Left lung (tissue), 10 donors: ENCODE data around the gene VPS13A. TPM values are rescaled to one million over a fixed set of nuclear protein-coding genes. Genes with fewer than 3 reads are reported as not detected.
"Not testable (repeated sequence)": the region's sequence is repeated elsewhere in the genome, so short reads cannot be mapped to it uniquely, and the experiment has no call there.

ENCODE experiments used
- ATAC-seq: fragments of 200-7000 bp; cut with Tn5 transposase; one replicate; pipeline ENCODE4 v1.9.1; 2020; ENCODE audit warnings: moderate library complexity
- DNase-seq, 4 donors: peaks; one replicate each; pipeline ENCODE4 v3.0.0-alpha.2; 2013 to 2020
- H3K27ac ChIP-seq, 2 donors: fragments of 200-600 bp; sonication (generic) in 1 of 2; one replicate each; pipeline versions ENCODE4 v1.5.0 to v1.8.0; 2020 to 2021
- H3K27me3 ChIP-seq, 2 donors: fragments of 200-600 bp; sonication (generic) in 1 of 2; one replicate each; pipeline versions ENCODE4 v1.5.0 to v1.8.0; 2020 to 2021
- H3K36me3 ChIP-seq, 2 donors: fragments of 200-600 bp; sonication (generic) in 1 of 2; one replicate each; pipeline versions ENCODE4 v1.5.0 to v1.8.0; 2020 to 2021
- H3K4me1 ChIP-seq, 2 donors: fragments of 200-600 bp; one replicate each; pipeline ENCODE4 v1.8.0; 2021
- H3K4me3 ChIP-seq, 2 donors: fragments of 200-600 bp; sonication (generic) in 1 of 2; one replicate each; pipeline versions ENCODE4 v1.5.0 to v1.8.0; 2020 to 2021; ENCODE audit warnings: mild to moderate bottlenecking in 1 of 2
- H3K9me3 ChIP-seq, 2 donors: fragments of 200-600 bp; sonication (generic) in 1 of 2; one replicate each; pipeline versions ENCODE4 v1.5.0 to v1.8.0; 2020 to 2021
- intact Hi-C, 2 donors: fragments of 100-400 bp; cut with DNase I; formaldehyde crosslinking; loops; one replicate each; pipeline versions ENCODE4 v1.11.2 to v1.14.2; 2022
- polyA plus RNA-seq, 6 donors: library from polyadenylated mRNA; unstranded; fragments of 120-200 nt; gene quantifications; one replicate each; pipeline ENCODE4 v1.2.1, GENCODE V29; 2013; ENCODE audit not compliant: insufficient read length in 6 of 6
- total RNA-seq, 2 donors: library from RNA; stranded (reverse); fragmentation: NEBNext Ultra II Directional; extraction: Animal tissue kit (Norgen Biotek cat#: 25700); gene quantifications; one replicate each; pipeline ENCODE4 v1.2.1, GENCODE V29; 2021
- TF ChIP-seq, protein P1 (sequence below), 2 donors: fragments of 200-600 bp; sonication (generic) in 1 of 2; IDR thresholded peaks; one replicate each; pipeline versions ENCODE4 v1.5.0 to v1.8.0; 2021; ENCODE audit warnings: antibody characterized with exemption in 2 of 2
- donor health status: DM: no; HTN: yes; CAD: no.
- donor health status: DM: no; HTN: no; CAD: no.

Gene VPS13A
- total and polyA plus RNA-seq, 8 donors = 19.7 to 36.1 (median 28.7) TPM

DNA sequence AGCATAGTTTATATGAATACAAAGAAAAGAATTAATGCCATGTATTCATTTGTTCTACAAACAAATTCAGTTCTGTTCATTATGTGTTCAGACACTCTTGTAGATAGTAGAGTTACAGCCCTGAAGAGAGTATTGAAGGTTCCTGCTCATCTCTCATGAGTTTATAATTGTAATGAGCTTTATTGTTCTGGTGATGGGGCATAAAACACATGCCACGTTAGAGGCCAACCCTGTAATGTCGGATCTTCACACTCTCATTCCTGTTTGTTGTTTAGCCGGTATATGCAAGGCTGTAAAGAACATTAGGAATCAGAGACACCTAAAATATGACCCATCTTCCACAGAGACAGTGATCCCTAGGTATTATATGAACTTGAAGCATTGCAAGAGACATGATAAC lies 214.5 kb downstream of the VPS13A start:
- H3K36me3 ChIP-seq = no peaks in the 10 kb centered on the region
- ATAC-seq = no peak
- intact Hi-C loops = no loop called here
- DNase-seq = no peak
- H3K9me3 ChIP-seq = no peaks in the 10 kb centered on the region
- no peaks in the 10 kb centered on the region for H3K27me3 ChIP-seq
- H3K27ac ChIP-seq = no peak overlapping the region
- H3K4me3 ChIP-seq = no peak overlapping the region
- TF ChIP-seq, protein P1, sequence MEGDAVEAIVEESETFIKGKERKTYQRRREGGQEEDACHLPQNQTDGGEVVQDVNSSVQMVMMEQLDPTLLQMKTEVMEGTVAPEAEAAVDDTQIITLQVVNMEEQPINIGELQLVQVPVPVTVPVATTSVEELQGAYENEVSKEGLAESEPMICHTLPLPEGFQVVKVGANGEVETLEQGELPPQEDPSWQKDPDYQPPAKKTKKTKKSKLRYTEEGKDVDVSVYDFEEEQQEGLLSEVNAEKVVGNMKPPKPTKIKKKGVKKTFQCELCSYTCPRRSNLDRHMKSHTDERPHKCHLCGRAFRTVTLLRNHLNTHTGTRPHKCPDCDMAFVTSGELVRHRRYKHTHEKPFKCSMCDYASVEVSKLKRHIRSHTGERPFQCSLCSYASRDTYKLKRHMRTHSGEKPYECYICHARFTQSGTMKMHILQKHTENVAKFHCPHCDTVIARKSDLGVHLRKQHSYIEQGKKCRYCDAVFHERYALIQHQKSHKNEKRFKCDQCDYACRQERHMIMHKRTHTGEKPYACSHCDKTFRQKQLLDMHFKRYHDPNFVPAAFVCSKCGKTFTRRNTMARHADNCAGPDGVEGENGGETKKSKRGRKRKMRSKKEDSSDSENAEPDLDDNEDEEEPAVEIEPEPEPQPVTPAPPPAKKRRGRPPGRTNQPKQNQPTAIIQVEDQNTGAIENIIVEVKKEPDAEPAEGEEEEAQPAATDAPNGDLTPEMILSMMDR (IDR thresholded peaks at IDR 0.05) = no peak
- H3K4me1 ChIP-seq = no peaks in the 10 kb centered on the region

DNA sequence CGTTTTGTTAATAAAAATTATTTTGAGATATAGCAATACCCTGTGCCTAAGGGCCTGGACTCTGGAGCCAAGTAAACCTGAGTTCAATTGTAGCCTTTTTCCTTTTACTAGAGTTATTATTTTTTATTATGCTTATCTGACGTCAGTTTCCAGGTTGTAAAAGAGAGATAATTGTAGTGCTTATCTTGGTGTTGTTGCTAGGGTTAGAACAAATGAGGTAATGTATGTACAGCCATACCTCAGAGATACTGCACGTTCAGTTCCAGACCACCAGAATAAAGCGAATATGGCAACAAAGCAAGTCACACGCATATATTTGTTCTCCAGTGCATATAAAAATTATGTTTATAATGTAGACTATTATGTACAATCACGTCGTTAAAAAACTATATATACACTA lies 215.0 kb downstream of the VPS13A start:
- H3K4me1 ChIP-seq = no peaks in the 10 kb centered on the region
- H3K4me3 ChIP-seq = no peak overlapping the region
- H3K36me3 ChIP-seq = no peaks in the 10 kb centered on the region
- H3K9me3 ChIP-seq = no peaks in the 10 kb centered on the region
- DNase-seq (no peak), ATAC-seq (no peak)
- no peak overlapping the region for H3K27ac ChIP-seq
- intact Hi-C loops = no loop called here
- TF ChIP-seq, protein P1 (IDR thresholded peaks at IDR 0.05) = no peak
- no peaks in the 10 kb centered on the region for H3K27me3 ChIP-seq

DNA sequence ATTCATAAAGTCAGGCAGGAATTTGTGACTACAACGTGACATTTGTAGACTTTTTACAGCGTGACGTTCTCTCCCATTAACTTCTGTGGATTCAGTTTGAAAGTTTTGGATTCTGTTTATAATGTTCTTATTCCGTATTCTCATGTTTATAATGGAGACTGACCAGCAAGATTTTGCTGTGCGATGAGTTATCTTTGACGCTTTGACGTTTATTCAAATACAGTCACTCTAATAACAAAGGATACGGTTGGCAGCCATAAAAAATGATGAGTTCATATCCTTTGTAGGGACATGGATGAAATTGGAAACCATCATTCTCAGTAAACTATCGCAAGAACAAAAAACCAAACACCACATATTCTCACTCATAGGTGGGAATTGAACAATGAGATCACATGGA lies 221.2 kb downstream of the VPS13A start:
- H3K4me1 ChIP-seq, H3K27me3 ChIP-seq, H3K27ac ChIP-seq, H3K4me3 ChIP-seq, DNase-seq, H3K36me3 ChIP-seq, H3K9me3 ChIP-seq, intact Hi-C loops, ATAC-seq: not testable (repeated sequence)

DNA sequence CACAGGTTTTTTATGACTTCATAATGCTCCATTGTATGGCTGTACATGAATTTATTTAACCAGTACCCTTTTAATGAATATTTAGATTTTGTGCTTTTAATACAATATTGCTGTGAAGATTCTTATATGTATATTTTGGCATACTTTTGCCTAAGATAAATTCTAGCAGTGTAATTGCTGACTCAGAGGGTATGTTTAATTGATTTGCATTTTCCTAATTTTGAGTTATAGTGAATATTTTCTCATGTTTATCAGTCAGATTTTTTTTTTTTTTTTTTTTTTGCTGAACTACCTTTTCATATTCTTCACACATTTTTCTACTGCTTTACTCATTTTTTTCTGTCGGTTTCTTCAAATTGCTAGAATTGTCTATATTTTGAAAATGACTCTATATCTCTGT lies 222.6 kb downstream of the VPS13A start:
- Histone ChIP-seq H3K4me1 (no peaks in the 10 kb centered on the region), H3K36me3 (no peaks in the 10 kb centered on the region), H3K9me3 (no peaks in the 10 kb centered on the region), H3K27ac (no peak overlapping the region), H3K4me3 (no peak overlapping the region), H3K27me3 (no peaks in the 10 kb centered on the region)
- intact Hi-C loops = no loop called here
- TF ChIP-seq, protein P1 (IDR thresholded peaks at IDR 0.05) = no peak
- ATAC-seq = no peak
- DNase-seq = no peak

DNA sequence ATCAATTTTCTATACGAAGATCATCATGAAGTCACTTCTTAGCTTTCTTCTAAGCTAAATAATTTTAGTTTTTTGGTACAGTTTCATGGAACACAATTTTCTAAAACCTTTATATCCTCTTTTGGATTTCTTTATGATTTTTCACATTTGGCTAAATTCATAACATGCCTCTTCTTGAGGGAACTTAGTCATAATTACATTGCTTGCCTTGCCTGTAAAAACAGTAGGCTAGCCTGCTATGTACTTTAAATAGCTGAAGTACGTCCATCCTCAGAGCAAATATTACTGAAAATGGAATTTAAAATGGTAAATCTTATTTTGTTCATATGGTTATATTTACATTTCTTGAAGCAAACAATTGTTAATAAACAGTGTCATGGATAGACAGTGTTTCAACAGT lies 225.0 kb downstream of the VPS13A start:
- TF ChIP-seq, protein P1 (IDR thresholded peaks at IDR 0.05) = no peak
- DNase-seq = no peak
- ATAC-seq = no peak
- no peaks in the 10 kb centered on the region for H3K9me3 ChIP-seq
- H3K36me3 ChIP-seq = peaks cover 0 to 15% of the 10 kb centered on the region in 2 donors
- H3K27ac ChIP-seq = no peak overlapping the region
- intact Hi-C loops = no loop called here
- H3K4me1 ChIP-seq = no peaks in the 10 kb centered on the region
- H3K4me3 ChIP-seq = no peak overlapping the region
- no peaks in the 10 kb centered on the region for H3K27me3 ChIP-seq

DNA sequence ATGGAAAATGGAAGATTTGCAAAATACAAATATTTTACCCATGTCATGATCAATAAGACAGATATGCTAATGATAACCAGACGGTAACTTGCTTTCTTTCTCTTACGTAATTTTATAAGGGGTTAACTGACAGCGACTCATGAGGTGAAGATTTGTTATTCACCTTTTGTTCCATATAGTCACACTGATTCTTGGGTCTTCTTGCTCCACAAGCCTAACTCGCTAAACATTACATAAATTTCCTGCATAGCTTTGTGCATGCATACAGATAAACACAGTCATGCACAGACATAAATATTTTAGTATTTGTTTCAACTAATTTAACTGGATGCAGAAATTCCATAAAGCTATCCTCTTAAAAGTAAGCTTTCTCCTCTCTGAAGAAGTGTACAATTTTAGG lies 225.9 kb downstream of the VPS13A start:
- DNase-seq (no peak), ATAC-seq (no peak)
- Histone ChIP-seq H3K27me3 (no peaks in the 10 kb centered on the region), H3K4me1 (no peaks in the 10 kb centered on the region), H3K27ac (no peak overlapping the region), H3K36me3 (peaks cover 0 to 23% of the 10 kb centered on the region in 2 donors), H3K4me3 (no peak overlapping the region), H3K9me3 (no peaks in the 10 kb centered on the region)
- intact Hi-C loops = no loop called here
- TF ChIP-seq, protein P1 (IDR thresholded peaks at IDR 0.05) = no peak

DNA sequence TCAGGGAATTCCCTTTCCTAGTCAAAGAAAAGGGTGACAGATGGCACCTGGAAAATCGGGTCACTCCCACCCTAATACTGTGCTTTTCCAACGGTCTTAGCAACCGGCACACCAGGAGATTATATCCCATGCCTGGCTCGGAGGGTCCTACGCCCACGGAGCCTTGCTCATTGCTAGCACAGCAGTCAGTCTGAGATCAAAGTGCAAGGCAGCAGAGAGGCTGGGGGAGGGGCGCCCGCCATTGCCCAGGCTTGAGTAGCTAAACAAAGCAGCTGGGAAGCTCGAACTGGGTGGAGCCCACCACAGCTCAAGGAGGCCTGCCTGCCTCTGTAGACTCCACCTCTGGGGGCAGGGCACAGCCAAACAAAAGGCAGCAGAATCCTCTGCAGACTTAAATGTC lies 231.2 kb downstream of the VPS13A start:
- ATAC-seq, H3K4me3 ChIP-seq, H3K4me1 ChIP-seq, H3K27me3 ChIP-seq, intact Hi-C loops, H3K9me3 ChIP-seq, DNase-seq, H3K27ac ChIP-seq: not testable (repeated sequence)
- H3K36me3 ChIP-seq = peaks cover 0 to 36% of the 10 kb centered on the region in 2 donors
